ENCODE results near the gene TLR9.

Gene TLR9

GRCh38 chr3:52246728-52247408 lies 21.4 kb upstream of the TLR9 start:
- no peak overlapping the region for H3K4me3 ChIP-seq (ENCODE audit: low read length)
- no peak for DNase-seq (ENCODE audit: low read depth)
- no peak for TF ChIP-seq CTCF (conservative IDR thresholded peaks at IDR 0.05; ENCODE audit: low read depth, low read length)

- DNase-seq (ENCODE audit: low read depth): no peak
- TF ChIP-seq CTCF (conservative IDR thresholded peaks at IDR 0.05; ENCODE audit: low read depth, low read length): no peak
- H3K4me3 ChIP-seq (ENCODE audit: low read length): peak overlapping the region; percentile 43
These were observed 20.8 kb upstream of the TLR9 start for GRCh38 chr3:52246264-52246620.

GRCh38 chr3:52245322-52246263 lies 20.1 kb upstream of the TLR9 start, which contains the start of gene PPM1M:
Gene PPM1M (plus strand): TSS chr3:52245759. CDS start chr3:52245825, 66 bp downstream.
- no peak for DNase-seq (ENCODE audit: low read depth)
- peak within 1 kb of the TSS; percentile 53 for H3K4me3 ChIP-seq (ENCODE audit: low read length)
- TF ChIP-seq CTCF (conservative IDR thresholded peaks at IDR 0.05; ENCODE audit: low read depth, low read length): no peak

GRCh38 chr3:52243791-52244628 lies 18.6 kb upstream of the TLR9 start:
- no peak overlapping the region for H3K4me3 ChIP-seq (ENCODE audit: low read length)
- no peak for TF ChIP-seq CTCF (conservative IDR thresholded peaks at IDR 0.05; ENCODE audit: low read depth, low read length)
- DNase-seq (ENCODE audit: low read depth): no peak

GRCh38 chr3:52242039-52242438 lies 16.6 kb upstream of the TLR9 start:
- TF ChIP-seq CTCF (conservative IDR thresholded peaks at IDR 0.05; ENCODE audit: low read depth, low read length): no peak
- H3K4me3 ChIP-seq (ENCODE audit: low read length): no peak overlapping the region
- DNase-seq (ENCODE audit: low read depth): no peak

- no peak for DNase-seq (ENCODE audit: low read depth)
- TF ChIP-seq CTCF (conservative IDR thresholded peaks at IDR 0.05; ENCODE audit: low read depth, low read length): no peak
- H3K4me3 ChIP-seq (ENCODE audit: low read length): no peak overlapping the region
These were observed 15.5 kb upstream of the TLR9 start for GRCh38 chr3:52240886-52241370.
